Measurements from ENCODE around the gene AGBL3.

DNA sequence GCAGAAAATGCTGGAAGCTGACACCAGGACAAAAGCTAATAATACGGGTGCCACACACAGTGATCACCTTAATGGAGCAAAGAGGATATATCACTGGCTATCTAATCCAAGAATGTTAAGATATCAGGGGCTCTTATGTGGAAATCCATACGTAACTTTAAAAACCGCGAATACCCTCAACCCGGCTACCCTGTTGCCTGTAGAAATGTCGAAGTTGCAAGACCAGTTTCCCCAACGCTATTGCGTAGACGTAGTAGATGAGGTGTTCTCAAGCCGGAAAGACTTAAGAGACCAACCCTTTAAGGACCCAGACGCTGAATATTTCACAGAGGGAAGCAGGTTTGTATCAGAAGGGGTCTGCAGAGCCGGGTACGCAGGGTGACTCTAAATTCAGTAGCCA is 192.1 kb downstream of the AGBL3 start:
- TF ChIP-seq, protein P1, sequence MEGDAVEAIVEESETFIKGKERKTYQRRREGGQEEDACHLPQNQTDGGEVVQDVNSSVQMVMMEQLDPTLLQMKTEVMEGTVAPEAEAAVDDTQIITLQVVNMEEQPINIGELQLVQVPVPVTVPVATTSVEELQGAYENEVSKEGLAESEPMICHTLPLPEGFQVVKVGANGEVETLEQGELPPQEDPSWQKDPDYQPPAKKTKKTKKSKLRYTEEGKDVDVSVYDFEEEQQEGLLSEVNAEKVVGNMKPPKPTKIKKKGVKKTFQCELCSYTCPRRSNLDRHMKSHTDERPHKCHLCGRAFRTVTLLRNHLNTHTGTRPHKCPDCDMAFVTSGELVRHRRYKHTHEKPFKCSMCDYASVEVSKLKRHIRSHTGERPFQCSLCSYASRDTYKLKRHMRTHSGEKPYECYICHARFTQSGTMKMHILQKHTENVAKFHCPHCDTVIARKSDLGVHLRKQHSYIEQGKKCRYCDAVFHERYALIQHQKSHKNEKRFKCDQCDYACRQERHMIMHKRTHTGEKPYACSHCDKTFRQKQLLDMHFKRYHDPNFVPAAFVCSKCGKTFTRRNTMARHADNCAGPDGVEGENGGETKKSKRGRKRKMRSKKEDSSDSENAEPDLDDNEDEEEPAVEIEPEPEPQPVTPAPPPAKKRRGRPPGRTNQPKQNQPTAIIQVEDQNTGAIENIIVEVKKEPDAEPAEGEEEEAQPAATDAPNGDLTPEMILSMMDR (conservative IDR thresholded peaks at IDR 0.05 in 1 of 2, IDR thresholded peaks at IDR 0.05 in 1 of 2; ENCODE audit: extremely low read depth in 1 of 2, insufficient read depth in 1 of 2, low read depth in 1 of 2, low read length in 2 of 2), result no peak
- no peak for TF ChIP-seq EZH2 (IDR thresholded peaks at IDR 0.05; ENCODE audit: borderline replicate concordance, low read length)
